ENCODE measurements around the gene SRF.

GRCh38 chr6:43129434-43130194 lies 41.5 kb upstream of the SRF start:
- no peak for TF ChIP-seq POLR2A (IDR thresholded peaks at IDR 0.05)
- TF ChIP-seq, protein P1, sequence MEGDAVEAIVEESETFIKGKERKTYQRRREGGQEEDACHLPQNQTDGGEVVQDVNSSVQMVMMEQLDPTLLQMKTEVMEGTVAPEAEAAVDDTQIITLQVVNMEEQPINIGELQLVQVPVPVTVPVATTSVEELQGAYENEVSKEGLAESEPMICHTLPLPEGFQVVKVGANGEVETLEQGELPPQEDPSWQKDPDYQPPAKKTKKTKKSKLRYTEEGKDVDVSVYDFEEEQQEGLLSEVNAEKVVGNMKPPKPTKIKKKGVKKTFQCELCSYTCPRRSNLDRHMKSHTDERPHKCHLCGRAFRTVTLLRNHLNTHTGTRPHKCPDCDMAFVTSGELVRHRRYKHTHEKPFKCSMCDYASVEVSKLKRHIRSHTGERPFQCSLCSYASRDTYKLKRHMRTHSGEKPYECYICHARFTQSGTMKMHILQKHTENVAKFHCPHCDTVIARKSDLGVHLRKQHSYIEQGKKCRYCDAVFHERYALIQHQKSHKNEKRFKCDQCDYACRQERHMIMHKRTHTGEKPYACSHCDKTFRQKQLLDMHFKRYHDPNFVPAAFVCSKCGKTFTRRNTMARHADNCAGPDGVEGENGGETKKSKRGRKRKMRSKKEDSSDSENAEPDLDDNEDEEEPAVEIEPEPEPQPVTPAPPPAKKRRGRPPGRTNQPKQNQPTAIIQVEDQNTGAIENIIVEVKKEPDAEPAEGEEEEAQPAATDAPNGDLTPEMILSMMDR (IDR thresholded peaks at IDR 0.05): peak in 5 of 6 experiments; percentile 15 to 57 (median 50)
